ENCODE data around the gene MTREX. TPM values are rescaled to one million over a fixed set of nuclear protein-coding genes. Genes with fewer than 3 reads are reported as not detected.

MTREX gene
- total RNA-seq, 4 donors from 2014 or later, result 52.4 to 95.1 (median 60.7) TPM

DNA sequence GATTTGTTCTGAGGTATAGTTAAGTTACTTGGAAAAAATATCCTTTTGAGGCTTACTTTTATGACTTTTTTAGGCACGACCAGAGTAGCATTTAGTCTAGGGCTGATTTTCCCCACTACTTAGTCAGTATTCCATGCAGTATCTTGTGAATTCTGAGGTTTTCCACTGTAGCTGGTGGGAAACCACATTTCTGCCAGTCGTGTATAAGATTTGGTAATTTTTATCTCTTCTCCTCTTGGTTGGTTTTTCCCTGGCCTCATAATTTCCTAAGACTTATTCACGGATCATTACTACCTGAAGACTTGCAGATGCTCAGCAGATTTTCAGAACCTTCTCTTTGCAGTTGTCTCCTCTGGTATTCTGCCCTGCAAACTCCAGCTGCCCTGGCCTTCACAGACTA, 23.5 kb downstream of the MTREX start:
- H3K9me3 ChIP-seq, result no peaks in the 10 kb centered on the region
- DNase-seq (ENCODE audit: low spot score in 2 of 2), result no peak
- TF ChIP-seq EP300 (IDR thresholded peaks at IDR 0.05) (no peak), POLR2A (IDR thresholded peaks at IDR 0.05) (no peak)
- TF ChIP-seq, protein P1, sequence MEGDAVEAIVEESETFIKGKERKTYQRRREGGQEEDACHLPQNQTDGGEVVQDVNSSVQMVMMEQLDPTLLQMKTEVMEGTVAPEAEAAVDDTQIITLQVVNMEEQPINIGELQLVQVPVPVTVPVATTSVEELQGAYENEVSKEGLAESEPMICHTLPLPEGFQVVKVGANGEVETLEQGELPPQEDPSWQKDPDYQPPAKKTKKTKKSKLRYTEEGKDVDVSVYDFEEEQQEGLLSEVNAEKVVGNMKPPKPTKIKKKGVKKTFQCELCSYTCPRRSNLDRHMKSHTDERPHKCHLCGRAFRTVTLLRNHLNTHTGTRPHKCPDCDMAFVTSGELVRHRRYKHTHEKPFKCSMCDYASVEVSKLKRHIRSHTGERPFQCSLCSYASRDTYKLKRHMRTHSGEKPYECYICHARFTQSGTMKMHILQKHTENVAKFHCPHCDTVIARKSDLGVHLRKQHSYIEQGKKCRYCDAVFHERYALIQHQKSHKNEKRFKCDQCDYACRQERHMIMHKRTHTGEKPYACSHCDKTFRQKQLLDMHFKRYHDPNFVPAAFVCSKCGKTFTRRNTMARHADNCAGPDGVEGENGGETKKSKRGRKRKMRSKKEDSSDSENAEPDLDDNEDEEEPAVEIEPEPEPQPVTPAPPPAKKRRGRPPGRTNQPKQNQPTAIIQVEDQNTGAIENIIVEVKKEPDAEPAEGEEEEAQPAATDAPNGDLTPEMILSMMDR (IDR thresholded peaks at IDR 0.05), result no peak
- H3K4me1 ChIP-seq, result peaks cover 0 to 7% (median 0%) of the 10 kb centered on the region in 4 donors
- 76 to 78% methylated on average over 3 of the region's 3 CpGs for WGBS, 2 donors
- H3K4me3 ChIP-seq, result no peak overlapping the region
- H3K27me3 ChIP-seq, result no peaks in the 10 kb centered on the region
- no peak overlapping the region for H3K27ac ChIP-seq
- H3K36me3 ChIP-seq, result peaks cover 0 to 49% (median 0%) of the 10 kb centered on the region in 3 donors

DNA sequence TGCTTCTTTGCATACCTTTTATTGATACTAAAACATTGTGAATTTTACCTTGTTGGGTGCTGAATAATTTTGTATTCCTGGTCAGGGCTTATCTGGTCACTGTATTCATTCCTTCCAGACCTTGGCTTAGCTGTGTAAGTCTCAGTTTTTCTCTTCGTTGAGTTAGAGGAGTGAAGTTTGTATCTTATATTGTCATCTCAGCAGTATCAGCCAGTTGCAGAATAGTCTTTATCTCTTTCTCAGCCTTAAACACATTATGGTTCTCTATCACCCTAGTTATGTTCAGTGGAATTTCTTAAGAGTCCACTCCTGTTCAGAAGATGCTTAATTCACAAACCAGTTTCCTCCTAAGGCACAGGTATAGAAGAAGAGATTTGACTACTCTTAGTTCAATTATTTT, 25.2 kb downstream of the MTREX start:
- no peak for TF ChIP-seq EP300 (IDR thresholded peaks at IDR 0.05)
- TF ChIP-seq POLR2A (IDR thresholded peaks at IDR 0.05), result no peak
- TF ChIP-seq, protein P1 (IDR thresholded peaks at IDR 0.05), result no peak
- no peaks in the 10 kb centered on the region for H3K27me3 ChIP-seq
- H3K4me3 ChIP-seq, result no peak overlapping the region
- H3K36me3 ChIP-seq, result peaks cover 0 to 54% (median 0%) of the 10 kb centered on the region in 3 donors
- 90 to 93% methylated on average over 1 of the region's 1 CpG for WGBS, 2 donors
- H3K9me3 ChIP-seq, result no peaks in the 10 kb centered on the region
- peaks cover 0 to 2% (median 0%) of the 10 kb centered on the region in 4 donors for H3K4me1 ChIP-seq
- DNase-seq (ENCODE audit: low spot score in 2 of 2), result no peak
- no peak overlapping the region for H3K27ac ChIP-seq

DNA sequence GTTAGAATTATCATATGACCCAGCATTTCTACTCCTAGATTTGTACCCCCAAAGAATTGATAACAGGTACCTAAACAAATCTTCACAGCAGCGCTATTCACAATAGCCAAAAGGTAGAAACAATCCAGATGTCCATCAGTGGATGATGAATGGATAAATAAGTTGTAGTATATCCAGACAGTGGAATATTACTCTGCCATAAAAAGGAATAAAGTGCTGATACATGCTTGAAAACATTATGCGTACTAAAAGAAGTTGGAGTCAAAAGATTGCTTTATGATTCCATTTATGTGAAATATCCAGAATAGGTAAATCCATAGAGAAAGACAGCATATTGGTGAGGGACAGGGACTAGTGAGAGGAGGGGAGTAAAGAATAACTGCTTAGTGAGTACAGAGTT, 26.0 kb downstream of the MTREX start:
- 99% methylated on average over 2 of the region's 2 CpGs for WGBS, 2 donors

DNA sequence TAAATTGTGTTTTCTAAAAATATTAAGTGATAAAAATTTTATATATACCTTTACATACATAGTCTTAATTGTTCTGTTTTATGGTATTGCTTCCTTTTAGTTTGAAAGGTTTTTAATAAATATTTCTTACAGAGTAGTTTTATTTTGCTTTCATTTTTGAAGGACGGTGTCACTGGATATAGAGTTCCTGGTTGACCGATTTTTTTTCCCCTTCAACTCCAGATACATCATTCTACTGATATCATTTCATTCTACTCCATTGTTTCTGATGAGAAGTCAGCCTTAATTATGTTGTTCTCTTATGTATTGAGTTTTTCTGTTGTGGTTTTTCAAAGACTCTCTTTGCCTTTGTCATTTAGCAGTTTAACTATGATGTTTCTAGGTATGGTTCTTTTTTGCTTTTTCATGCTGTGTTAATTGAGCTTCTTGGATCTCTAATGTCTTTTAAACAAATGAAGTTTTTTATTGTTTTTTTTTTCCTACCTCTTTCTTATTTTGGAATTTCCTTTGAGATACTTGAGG, 30.4 kb downstream of the MTREX start:
- TF ChIP-seq EP300 (IDR thresholded peaks at IDR 0.05), result no peak
- TF ChIP-seq, protein P1 (IDR thresholded peaks at IDR 0.05), result no peak
- no peak for TF ChIP-seq POLR2A (IDR thresholded peaks at IDR 0.05)
- no peak for DNase-seq (ENCODE audit: low spot score in 2 of 2)
- H3K4me3 ChIP-seq, result no peak overlapping the region
- WGBS, 2 donors, result 77 to 82% methylated on average over 2 of the region's 2 CpGs
- H3K36me3 ChIP-seq, result peaks cover 0 to 33% (median 0%) of the 10 kb centered on the region in 3 donors
- peaks cover 0 to 4% (median 0%) of the 10 kb centered on the region in 4 donors for H3K4me1 ChIP-seq
- no peaks in the 10 kb centered on the region for H3K9me3 ChIP-seq
- no peak overlapping the region for H3K27ac ChIP-seq
- H3K27me3 ChIP-seq, result no peaks in the 10 kb centered on the region

More for the DNA sequence above, 26.0 kb downstream of the MTREX start:
- DNase-seq (ENCODE audit: low spot score in 2 of 2), result no peak
- no peaks in the 10 kb centered on the region for H3K9me3 ChIP-seq
- TF ChIP-seq EP300 (IDR thresholded peaks at IDR 0.05) (no peak), POLR2A (IDR thresholded peaks at IDR 0.05) (no peak)
- TF ChIP-seq, protein P1 (IDR thresholded peaks at IDR 0.05), result no peak
- no peak overlapping the region for H3K27ac ChIP-seq
- no peak overlapping the region for H3K4me3 ChIP-seq
- H3K4me1 ChIP-seq, result peaks cover 0 to 4% (median 0%) of the 10 kb centered on the region in 4 donors
- no peaks in the 10 kb centered on the region for H3K27me3 ChIP-seq
- peaks cover 0 to 48% (median 0%) of the 10 kb centered on the region in 3 donors for H3K36me3 ChIP-seq

DNA sequence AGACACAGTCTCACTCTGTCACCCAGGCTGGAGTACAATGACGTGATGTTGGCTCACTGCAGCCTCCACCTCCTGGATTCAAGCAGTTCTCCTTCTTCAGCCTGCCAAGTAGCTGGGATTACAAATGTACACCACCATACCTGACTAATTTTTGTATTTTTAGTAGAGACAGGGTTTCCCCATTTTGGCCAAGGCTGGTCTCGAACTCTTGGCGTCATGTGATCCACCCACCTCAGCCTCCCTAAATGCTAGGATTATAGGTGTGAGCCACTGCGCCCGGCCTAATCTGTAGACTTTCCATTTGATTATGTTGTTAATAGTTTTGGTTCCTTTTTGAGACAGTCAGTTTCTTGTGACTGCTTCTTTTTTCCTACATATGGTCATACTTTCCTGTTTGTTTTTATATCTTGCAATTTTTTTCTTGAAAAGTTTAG, 31.0 kb downstream of the MTREX start:
- Histone ChIP-seq H3K9me3 (no peaks in the 10 kb centered on the region), H3K4me3 (no peak overlapping the region), H3K4me1 (peaks cover 0 to 4% (median 0%) of the 10 kb centered on the region in 4 donors), H3K27me3 (no peaks in the 10 kb centered on the region), H3K27ac (no peak overlapping the region), H3K36me3 (peaks cover 0 to 26% (median 0%) of the 10 kb centered on the region in 3 donors)
- TF ChIP-seq, protein P1 (IDR thresholded peaks at IDR 0.05), result no peak
- no peak for TF ChIP-seq POLR2A (IDR thresholded peaks at IDR 0.05)
- 86 to 92% methylated on average over 5 of the region's 5 CpGs for WGBS, 2 donors
- DNase-seq (ENCODE audit: low spot score in 2 of 2), result no peak

Data from tibial nerve (tissue), 4 donors.